SU-DHL-6 (cell line): ENCODE data around the gene FOXA1.
"Not testable (repeated sequence)": the region's sequence is repeated elsewhere in the genome, so short reads cannot be mapped to it uniquely, and the experiment has no call there.

Experiments used
- H2AFZ ChIP-seq: fragments of 200-600 bp; sonication (generic); 2 replicates; pipeline ENCODE4 v1.6.1; 2014; ENCODE audit warnings: low read depth, mild to moderate bottlenecking, moderate library complexity, mixed read lengths, antibody characterized with exemption, low read length; ENCODE audit not compliant: severe bottlenecking
- H3F3A ChIP-seq: fragments of 200-600 bp; shearing (Covaris generic); 2 replicates; pipeline ENCODE4 v1.6.0; 2016; ENCODE audit warnings: antibody characterized with exemption, mild to moderate bottlenecking; ENCODE audit not compliant: insufficient read depth
- H3K27ac ChIP-seq: fragments of 200-600 bp; sonication (generic); 2 replicates; pipeline ENCODE4 v1.5.1; 2016; ENCODE audit warnings: low read depth, mild to moderate bottlenecking, low read length, moderate library complexity, mixed read lengths
- H3K27me3 ChIP-seq: fragments of 200-600 bp; sonication (generic), shearing (Covaris generic); 2 replicates; pipeline ENCODE4 v1.6.0; 2014; ENCODE audit warnings: mild to moderate bottlenecking, low read length
- H3K36me3 ChIP-seq: fragments of 200-600 bp; sonication (generic); 2 replicates; pipeline ENCODE4 v1.6.1; 2014; ENCODE audit warnings: mild to moderate bottlenecking, low read length, mixed read lengths
- H3K4me2 ChIP-seq: fragments of 300-600, 200-600 bp; shearing (Covaris generic), sonication (generic); 2 replicates; pipeline ENCODE4 v1.6.0; 2014; ENCODE audit warnings: low read length, low read depth, mild to moderate bottlenecking; ENCODE audit not compliant: poor library complexity, severe bottlenecking
- H3K4me3 ChIP-seq: fragments of 200-600 bp; sonication (generic); 2 replicates; pipeline ENCODE4 v1.5.1; 2014; ENCODE audit warnings: antibody characterized with exemption, low read length, mild to moderate bottlenecking, mixed read lengths; ENCODE audit not compliant: insufficient read depth, poor library complexity, severe bottlenecking
- H3K79me2 ChIP-seq: fragments of 200-600 bp; sonication (generic); 2 replicates; pipeline ENCODE4 v1.6.1; 2014; ENCODE audit warnings: mild to moderate bottlenecking, low read length, moderate library complexity; ENCODE audit not compliant: insufficient read depth
- H3K9ac ChIP-seq: fragments of 200-600 bp; sonication (generic); 2 replicates; pipeline ENCODE4 v1.7.0; 2014; ENCODE audit warnings: mild to moderate bottlenecking, low read length
- H3K9me2 ChIP-seq: fragments of 200-600 bp; sonication (generic); replicated peaks from 2 replicates; pipeline ENCODE4 v1.6.1; 2014; ENCODE audit warnings: low read length; ENCODE audit not compliant: insufficient read depth
- H3K9me3 ChIP-seq: fragments of 200-600 bp; sonication (generic); 2 replicates; pipeline ENCODE4 v1.6.1; 2014; ENCODE audit warnings: low read length, mixed read lengths; ENCODE audit not compliant: insufficient read depth
- H4K20me1 ChIP-seq: fragments of 200-600 bp; sonication (generic); 2 replicates; pipeline ENCODE4 v1.6.1; 2014; ENCODE audit warnings: low read depth, mild to moderate bottlenecking, antibody characterized with exemption, low read length, moderate library complexity, mixed read lengths
- CTCF ChIP-seq: fragments of 200-600 bp; sonication (generic); IDR thresholded peaks from one replicate; pipeline ENCODE4 v1.5.1; 2017; ENCODE audit warnings: antibody characterized with exemption, mild to moderate bottlenecking, low read length, moderate library complexity; ENCODE audit not compliant: insufficient read depth, poor library complexity, severe bottlenecking
- EZH2phosphoT487 ChIP-seq: fragments of 200-600 bp; sonication (generic), shearing (Covaris generic); conservative IDR thresholded peaks from 2 replicates; pipeline ENCODE4 v1.6.1; 2018; ENCODE audit warnings: mild to moderate bottlenecking, antibody characterized with exemption, low read length, moderate library complexity, mixed read lengths

FOXA1 gene

GRCh38 chr14:37559386-37559785, 35.7 kb downstream of the FOXA1 start:
- Histone ChIP-seq H4K20me1 (no peaks in the 10 kb centered on the region), H3K27me3 (no peaks in the 10 kb centered on the region), H3K79me2 (no peaks in the 10 kb centered on the region), H3K9ac (no peak overlapping the region), H3K27ac (no peak overlapping the region), H3K36me3 (no peaks in the 10 kb centered on the region), H3K9me3 (no peaks in the 10 kb centered on the region), H3K4me2 (no peak overlapping the region), H2AFZ (no peak overlapping the region), H3K9me2 (no peaks in the 10 kb centered on the region), H3K4me3 (no peak overlapping the region), H3F3A (no peaks in the 10 kb centered on the region)
- TF ChIP-seq EZH2phosphoT487, result no peak
- TF ChIP-seq CTCF, result no peak

DNA sequence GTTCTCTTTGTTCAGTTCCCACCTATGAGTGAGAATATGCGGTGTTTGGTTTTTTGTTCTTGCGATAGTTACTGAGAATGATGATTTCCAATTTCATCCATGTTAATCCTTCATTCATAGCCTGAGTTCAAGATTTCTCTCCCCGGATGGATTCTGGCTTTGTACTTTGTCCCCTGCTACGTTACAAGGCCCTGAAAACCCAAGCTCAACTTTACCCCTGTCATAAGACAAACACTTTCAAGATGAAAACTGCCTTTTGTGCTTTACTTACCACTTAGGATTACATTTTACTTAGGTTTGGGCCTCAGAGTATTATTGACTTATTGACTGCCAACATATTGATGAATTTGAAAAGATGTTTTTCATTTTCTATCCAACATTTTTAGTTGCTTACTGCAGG, 36.3 kb downstream of the FOXA1 start:
- no peaks in the 10 kb centered on the region for H3K9me2 ChIP-seq
- H3K27me3 ChIP-seq, result no peaks in the 10 kb centered on the region
- TF ChIP-seq CTCF (no peak), EZH2phosphoT487 (no peak)

DNA sequence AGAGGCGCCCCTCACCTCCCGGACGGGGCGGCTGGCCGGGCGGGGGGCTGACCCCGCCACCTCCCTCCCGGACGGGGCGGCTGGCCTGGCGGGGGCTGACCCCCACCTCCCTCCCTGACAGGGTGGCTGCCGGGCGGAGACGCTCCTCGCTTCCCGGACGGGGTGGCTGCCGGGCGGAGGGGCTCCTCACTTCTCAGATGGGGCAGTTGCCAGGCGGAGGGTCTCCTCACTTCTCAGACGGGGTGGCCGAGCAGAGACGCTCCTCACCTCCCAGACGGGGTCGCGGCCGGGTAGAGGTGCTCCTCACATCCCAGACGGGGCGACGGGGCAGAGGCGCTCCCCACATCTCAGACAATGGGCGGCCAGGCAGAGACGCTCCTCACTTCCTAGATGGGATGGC, 39.5 kb downstream of the FOXA1 start:
- H3K4me2 ChIP-seq, H4K20me1 ChIP-seq, H3F3A ChIP-seq, H3K9me3 ChIP-seq, H3K27me3 ChIP-seq, H3K9ac ChIP-seq, H3K9me2 ChIP-seq, H3K36me3 ChIP-seq, H3K4me3 ChIP-seq, H2AFZ ChIP-seq, H3K79me2 ChIP-seq, H3K27ac ChIP-seq: not testable (repeated sequence)

More for the DNA sequence above, 36.3 kb downstream of the FOXA1 start:
- Histone ChIP-seq H2AFZ (no peak overlapping the region), H3K4me2 (no peak overlapping the region), H3F3A (no peaks in the 10 kb centered on the region), H3K4me3 (no peak overlapping the region), H3K9me3 (no peaks in the 10 kb centered on the region), H3K36me3 (no peaks in the 10 kb centered on the region), H3K9ac (no peak overlapping the region), H3K79me2 (no peaks in the 10 kb centered on the region), H4K20me1 (no peaks in the 10 kb centered on the region), H3K27ac (no peak overlapping the region)

DNA sequence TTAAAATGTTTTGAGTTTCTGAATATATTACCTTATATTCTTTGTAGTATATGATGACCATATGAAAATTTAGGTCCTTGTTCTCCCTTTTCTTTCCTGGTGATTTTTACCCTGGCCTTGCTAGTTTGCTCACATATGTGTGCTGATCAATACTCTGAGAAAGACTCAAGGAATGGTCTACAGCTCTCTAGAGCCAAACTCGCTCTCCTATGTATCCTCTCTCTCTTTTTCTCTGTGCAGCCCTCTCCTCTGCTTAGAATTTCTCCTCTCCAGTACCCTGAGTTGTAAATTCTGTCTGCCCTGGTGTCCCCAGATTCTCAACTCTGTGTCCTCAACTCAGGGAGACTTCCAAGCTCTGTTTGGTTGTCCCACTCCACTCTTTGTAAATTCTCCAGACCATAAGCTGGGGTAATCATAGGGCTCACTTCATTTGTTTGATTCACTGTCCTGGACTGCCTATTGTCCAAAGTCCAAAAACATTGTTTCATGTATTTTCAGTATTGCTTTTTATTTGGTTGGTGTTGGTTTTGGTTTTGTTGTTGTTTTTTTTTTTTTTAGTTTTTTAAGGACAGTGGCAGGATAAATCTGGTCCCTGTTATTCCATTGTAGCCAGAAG, 41.0 kb downstream of the FOXA1 start:
- no peaks in the 10 kb centered on the region for H3K36me3 ChIP-seq
- H4K20me1 ChIP-seq, result no peaks in the 10 kb centered on the region
- H3K9ac ChIP-seq, result no peak overlapping the region
- H3K9me2 ChIP-seq, result no peaks in the 10 kb centered on the region
- H3K9me3 ChIP-seq, result peaks cover 5% of the 10 kb centered on the region; the same call in 1 of the 2 replicates
- no peak overlapping the region for H3K4me2 ChIP-seq
- H3K4me3 ChIP-seq, result no peak overlapping the region
- H3F3A ChIP-seq, result no peaks in the 10 kb centered on the region
- no peaks in the 10 kb centered on the region for H3K27me3 ChIP-seq
- H3K79me2 ChIP-seq, result no peaks in the 10 kb centered on the region
- TF ChIP-seq CTCF (no peak), EZH2phosphoT487 (no peak)
- no peak overlapping the region for H3K27ac ChIP-seq
- H2AFZ ChIP-seq, result no peak overlapping the region
